Adrenal gland (tissue), 12 donors: ENCODE measurements around the gene TACC2. TPM values are rescaled to one million over a fixed set of nuclear protein-coding genes. Genes with fewer than 3 reads are reported as not detected.

Experiments
- DNase-seq, 7 donors: peaks; one replicate each; pipeline ENCODE4 v3.0.0-alpha.2; 2019 to 2020
- H3K27ac ChIP-seq, 5 donors: fragments of 200-600 bp; sonication (generic) in 4 of 5; 1 replicate in 3 of 5; 2 replicates in 2 of 5; pipeline versions ENCODE4 v1.5.1 to v1.8.0; 2016 to 2020; ENCODE audit warnings: mild to moderate bottlenecking in 1 of 5
- H3K27me3 ChIP-seq: fragments of 200-600 bp; 2 replicates; pipeline ENCODE4 v1.8.0; 2021
- H3K36me3 ChIP-seq, 2 donors: fragments of 200-600 bp; replicated peaks in 1 of 2; 1 replicate in 1 of 2; 2 replicates in 1 of 2; pipeline versions ENCODE4 v1.5.1 to v1.8.0; 2018 to 2022
- H3K4me1 ChIP-seq, 2 donors: fragments of 200-600 bp; replicated peaks in 1 of 2; 1 replicate in 1 of 2; 2 replicates in 1 of 2; pipeline versions ENCODE4 v1.5.1 to v1.8.0; 2018 to 2021
- H3K4me3 ChIP-seq, 4 donors: fragments of 200-600 bp; sonication (generic) in 3 of 4; one replicate each; pipeline ENCODE4 v1.5.1; 2016 to 2018
- H3K9me3 ChIP-seq, 3 donors: fragments of 200-600 bp; sonication (generic) in 1 of 3; replicated peaks in 1 of 3; 1 replicate in 2 of 3; 2 replicates in 1 of 3; pipeline versions ENCODE4 v1.5.1 to v1.8.0; 2016 to 2021
- POLR2A ChIP-seq, 2 donors: fragments of 450-650 bp; IDR thresholded peaks; one replicate each; pipeline ENCODE4 v1.6.1; 2017; ENCODE audit warnings: antibody characterized with exemption in 2 of 2, mild to moderate bottlenecking in 2 of 2, moderate library complexity in 1 of 2
- WGBS, 4 donors: extraction: QIAGEN DNeasy Blood & Tissue Kit in 2 of 4; methylation state at CpG; one replicate each; pipeline versions ENCODE4 v1.1.5 to v1.1.7; 2013 to 2017; 5-methylcytosine and 5-hydroxymethylcytosine counted together
- intact Hi-C, 2 donors: fragments of 100-400 bp; cut with DNase I; formaldehyde crosslinking; loops; one replicate each; pipeline versions ENCODE4 v1.14.1 to v1.15.0; 2022 to 2023
- polyA plus RNA-seq, 3 donors: library from polyadenylated mRNA; stranded (reverse); fragments of 200-250 nt in 2 of 3; fragments of 350-450 nt in 1 of 3; fragmentation: Illumina TruSeq in 1 of 3; extraction: RNeasy Lipid Tissue Mini Kit (QIAGEN cat#74804) in 1 of 3; gene quantifications; one replicate each; pipeline ENCODE4 v1.2.3, GENCODE V29; 2013 to 2014
- total RNA-seq, 9 donors: library from RNA; depleted of rRNA in 4 of 9; stranded (reverse); fragments of >200 nt in 4 of 9; fragments of 120-200 nt in 1 of 9; fragmentation: NEBNext Ultra II Directional in 1 of 9; extraction: Animal tissue kit (Norgen Biotek cat#: 25700) in 1 of 9; gene quantifications; one replicate each; pipeline versions ENCODE4 v1.1.0 to v1.2.4, GENCODE V29; 2013 to 2023
- TF ChIP-seq, protein P1 (sequence below), 6 experiments: fragments of 450-650 bp in 4 of 6; fragments of 200-600 bp in 2 of 6; sonication (generic) in 1 of 6; IDR thresholded peaks; 1 replicate in 5 of 6; 2 replicates in 1 of 6; pipeline versions ENCODE4 v1.5.1 to v1.8.0; 2016 to 2021; ENCODE audit warnings: antibody characterized with exemption in 6 of 6, mild to moderate bottlenecking in 2 of 6, moderate library complexity in 1 of 6
- donor health status: healthy with polysubstance abuse.
- donor health status: Bipolar disorder and iron deficiency.
- donor health status: DM: yes; HTN: yes; CAD: no.
- donor health status: DM: no; HTN: no; CAD: no.
- donor health status: DM: no; HTN: no; CAD: no.
- donor health status: DM: yes; HTN: yes; CAD: no.

TACC2 gene
- total and polyA plus RNA-seq, 12 donors: 11.3 to 45.7 (median 26.3) TPM

DNA sequence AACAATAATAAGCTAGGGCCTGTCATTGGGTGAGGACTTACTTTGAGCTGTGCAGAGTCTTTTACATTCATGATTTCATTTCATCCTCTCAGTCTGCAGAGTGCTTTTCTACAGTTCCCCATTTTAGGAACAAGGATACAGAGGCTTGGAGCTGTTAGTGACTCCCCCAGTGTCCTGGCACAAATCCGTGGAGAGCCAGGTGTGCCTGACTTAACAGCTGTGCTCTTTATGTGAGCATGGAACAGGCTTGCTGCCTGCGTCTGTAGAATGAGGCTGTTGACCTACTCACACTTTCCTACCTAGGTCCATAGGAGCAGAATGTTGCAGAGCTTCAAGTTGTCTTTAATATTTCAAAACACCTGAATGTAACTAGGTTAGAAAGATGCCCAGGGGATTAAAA is 231.8 kb downstream of the TACC2 start:
- 75 to 83% (median 81%) methylated on average over 1 to 2 of the region's 2 CpGs for WGBS, 4 donors
- no peak for TF ChIP-seq POLR2A (IDR thresholded peaks at IDR 0.05)
- TF ChIP-seq, protein P1, sequence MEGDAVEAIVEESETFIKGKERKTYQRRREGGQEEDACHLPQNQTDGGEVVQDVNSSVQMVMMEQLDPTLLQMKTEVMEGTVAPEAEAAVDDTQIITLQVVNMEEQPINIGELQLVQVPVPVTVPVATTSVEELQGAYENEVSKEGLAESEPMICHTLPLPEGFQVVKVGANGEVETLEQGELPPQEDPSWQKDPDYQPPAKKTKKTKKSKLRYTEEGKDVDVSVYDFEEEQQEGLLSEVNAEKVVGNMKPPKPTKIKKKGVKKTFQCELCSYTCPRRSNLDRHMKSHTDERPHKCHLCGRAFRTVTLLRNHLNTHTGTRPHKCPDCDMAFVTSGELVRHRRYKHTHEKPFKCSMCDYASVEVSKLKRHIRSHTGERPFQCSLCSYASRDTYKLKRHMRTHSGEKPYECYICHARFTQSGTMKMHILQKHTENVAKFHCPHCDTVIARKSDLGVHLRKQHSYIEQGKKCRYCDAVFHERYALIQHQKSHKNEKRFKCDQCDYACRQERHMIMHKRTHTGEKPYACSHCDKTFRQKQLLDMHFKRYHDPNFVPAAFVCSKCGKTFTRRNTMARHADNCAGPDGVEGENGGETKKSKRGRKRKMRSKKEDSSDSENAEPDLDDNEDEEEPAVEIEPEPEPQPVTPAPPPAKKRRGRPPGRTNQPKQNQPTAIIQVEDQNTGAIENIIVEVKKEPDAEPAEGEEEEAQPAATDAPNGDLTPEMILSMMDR (IDR thresholded peaks at IDR 0.05): no peak
- intact Hi-C loops: no loop called here
- DNase-seq: no peak
- Histone ChIP-seq H3K4me1 (no peaks in the 10 kb centered on the region), H3K9me3 (no peaks in the 10 kb centered on the region), H3K27me3 (no peaks in the 10 kb centered on the region), H3K36me3 (peaks cover 0 to 6% of the 10 kb centered on the region in 2 donors), H3K27ac (no peak overlapping the region), H3K4me3 (no peak overlapping the region)

DNA sequence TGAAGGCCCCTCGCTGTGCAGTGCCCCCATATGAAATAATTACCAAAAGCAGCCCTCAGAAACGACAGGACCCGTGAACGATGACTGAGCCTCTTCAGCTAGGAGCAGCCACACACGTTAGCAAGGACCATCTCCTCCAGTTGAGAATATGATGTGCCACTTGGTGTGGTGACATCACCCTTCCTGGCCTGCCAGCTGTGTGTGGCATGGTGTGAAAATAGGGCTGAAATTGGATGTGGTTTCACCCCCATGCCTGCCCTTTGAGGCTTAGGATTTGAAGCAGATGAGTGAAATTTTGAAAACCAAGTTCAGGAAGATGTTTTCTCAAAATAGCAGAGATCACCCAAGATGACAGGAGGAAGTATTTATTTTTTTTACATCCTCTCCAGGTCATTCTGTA is 233.0 kb downstream of the TACC2 start:
- WGBS, 4 donors: 82 to 90% (median 88%) methylated on average over 5 of the region's 5 CpGs
- H3K4me3 ChIP-seq: no peak overlapping the region
- H3K4me1 ChIP-seq: no peaks in the 10 kb centered on the region
- no peak overlapping the region for H3K27ac ChIP-seq
- intact Hi-C loops: no loop called here
- no peak for DNase-seq
- H3K36me3 ChIP-seq: peaks cover 0 to 2% of the 10 kb centered on the region in 2 donors
- TF ChIP-seq, protein P1 (IDR thresholded peaks at IDR 0.05): no peak
- no peak for TF ChIP-seq POLR2A (IDR thresholded peaks at IDR 0.05)
- no peaks in the 10 kb centered on the region for H3K9me3 ChIP-seq
- no peaks in the 10 kb centered on the region for H3K27me3 ChIP-seq

DNA sequence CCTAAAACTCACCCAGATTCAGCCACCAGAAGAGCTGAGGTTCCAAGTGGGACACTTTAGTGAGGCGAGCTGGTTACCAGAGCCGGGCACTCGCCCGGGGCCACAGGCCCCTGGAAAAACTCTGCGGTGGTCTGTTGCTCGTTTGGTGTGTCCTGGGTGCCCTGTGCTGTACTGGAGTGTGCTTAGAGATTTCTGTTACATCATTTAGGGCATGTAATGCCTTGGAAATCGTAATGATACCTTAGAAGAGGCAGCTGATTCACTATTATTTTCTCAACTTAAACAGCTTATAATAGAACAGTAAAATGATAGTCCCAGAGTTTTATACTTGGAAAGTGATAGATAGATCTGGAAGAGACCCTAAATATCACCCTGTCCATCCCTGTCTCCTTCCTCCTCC is 233.7 kb downstream of the TACC2 start:
- Histone ChIP-seq H3K4me3 (no peak overlapping the region), H3K36me3 (no peaks in the 10 kb centered on the region), H3K4me1 (no peaks in the 10 kb centered on the region), H3K9me3 (no peaks in the 10 kb centered on the region), H3K27me3 (no peaks in the 10 kb centered on the region), H3K27ac (no peak overlapping the region)
- TF ChIP-seq POLR2A (IDR thresholded peaks at IDR 0.05): no peak
- TF ChIP-seq, protein P1 (IDR thresholded peaks at IDR 0.05): no peak
- intact Hi-C loops: no loop called here
- 88 to 98% (median 95%) methylated on average over 2 to 7 of the region's 7 CpGs for WGBS, 4 donors
- DNase-seq: no peak

DNA sequence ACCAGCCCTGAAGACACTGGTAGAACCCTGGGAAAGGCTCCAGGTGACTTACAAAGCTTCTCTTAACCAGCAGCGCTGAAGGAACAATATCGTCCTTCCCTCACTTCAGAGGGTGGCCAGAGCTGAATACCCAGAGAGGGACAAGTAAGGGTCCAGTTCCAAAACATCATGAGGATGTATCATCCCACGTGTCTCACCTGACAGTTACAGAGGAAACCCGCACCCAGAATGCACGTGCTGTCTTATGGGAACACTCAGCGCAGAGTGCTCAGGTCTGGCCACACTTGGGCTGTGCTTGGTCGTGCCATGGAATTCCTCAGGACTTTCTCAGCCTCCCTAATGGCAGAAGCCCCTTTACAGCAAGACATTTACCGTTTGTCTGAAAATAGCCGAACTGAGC is 235.2 kb downstream of the TACC2 start:
- no peak overlapping the region for H3K4me3 ChIP-seq
- no peak overlapping the region for H3K27ac ChIP-seq
- intact Hi-C loops: no loop called here
- no peaks in the 10 kb centered on the region for H3K27me3 ChIP-seq
- no peaks in the 10 kb centered on the region for H3K4me1 ChIP-seq
- H3K36me3 ChIP-seq: peaks cover 0 to 3% of the 10 kb centered on the region in 2 donors
- TF ChIP-seq, protein P1 (IDR thresholded peaks at IDR 0.05): no peak
- no peak for TF ChIP-seq POLR2A (IDR thresholded peaks at IDR 0.05)
- DNase-seq: no peak
- WGBS, 4 donors: 87 to 95% (median 93%) methylated on average over 6 to 9 of the region's 9 CpGs
- no peaks in the 10 kb centered on the region for H3K9me3 ChIP-seq
